ENCODE measurements around the gene ACOT9.
A peak's percentile ranks its signal among the peaks of the same experiment; 100 is the strongest.
"Not testable (repeated sequence)": the region's sequence is repeated elsewhere in the genome, so short reads cannot be mapped to it uniquely, and the experiment has no call there.

ACOT9 gene

GRCh38 chrX:23676486-23676885, 66.6 kb downstream of the ACOT9 start:
- not testable (repeated sequence) for DNase-seq

- no peak for DNase-seq
Measured at GRCh38 chrX:23673108-23673507, 70.0 kb downstream of the ACOT9 start.

GRCh38 chrX:23670528-23670927, 72.5 kb downstream of the ACOT9 start:
- DNase-seq: no peak

- DNase-seq: no peak
Measured at GRCh38 chrX:23668335-23668734, 74.7 kb downstream of the ACOT9 start.

- DNase-seq: peak; percentile 36 to 63
Measured at GRCh38 chrX:23667239-23668177, 75.6 kb downstream of the ACOT9 start, which contains the start of gene PRDX4. PRDX4 (plus strand) TSS chrX:23667493; CDS start chrX:23667571, 78 bp downstream.

GRCh38 chrX:23666282-23666681, 76.8 kb downstream of the ACOT9 start:
- DNase-seq: no peak

- DNase-seq: no peak
Measured at GRCh38 chrX:23664496-23664895, 78.6 kb downstream of the ACOT9 start.

- DNase-seq: no peak
Measured at GRCh38 chrX:23662853-23663252, 80.2 kb downstream of the ACOT9 start.

- no peak for DNase-seq
Measured at GRCh38 chrX:23662187-23662586, 80.9 kb downstream of the ACOT9 start.

- DNase-seq: no peak
Measured at GRCh38 chrX:23661671-23662070, 81.4 kb downstream of the ACOT9 start.

- no peak for DNase-seq
Measured at GRCh38 chrX:23660766-23661132, 82.3 kb downstream of the ACOT9 start.

- DNase-seq: not testable (repeated sequence)
Measured at GRCh38 chrX:23660083-23660765, 82.9 kb downstream of the ACOT9 start.

- no peak for DNase-seq
Measured at GRCh38 chrX:23659339-23659738, 83.7 kb downstream of the ACOT9 start.

- DNase-seq: no peak
Measured at GRCh38 chrX:23656684-23657083, 86.4 kb downstream of the ACOT9 start.

GRCh38 chrX:23656091-23656490, 87.0 kb downstream of the ACOT9 start:
- DNase-seq: no peak

Data from NCI-H187 (cell line).